Fibroblast of villous mesenchyme (primary cell): ENCODE measurements around the gene CHRNG. TPM values are rescaled to one million over a fixed set of nuclear protein-coding genes. Genes with fewer than 3 reads are reported as not detected.

Experiments used
- DNase-seq: peaks from one replicate; pipeline ENCODE4 v3.0.0-alpha.2; 2010; ENCODE audit warnings: low read depth
- H3K4me3 ChIP-seq: 2 replicates; pipeline ENCODE4 v1.5.1; 2011; ENCODE audit warnings: low read depth, mild to moderate bottlenecking, low read length
- total RNA-seq: library from RNA; depleted of rRNA; stranded (reverse); fragments of >200 nt; gene quantifications from 2 replicates; pipeline ENCODE4 v1.2.3, GENCODE V29; 2012
- TF ChIP-seq, protein P1 (sequence below): IDR thresholded peaks from 2 replicates; pipeline ENCODE4 v1.5.1; 2012; ENCODE audit warnings: low read depth, mild to moderate bottlenecking, low read length; ENCODE audit not compliant: insufficient read depth

The CHRNG gene
- total RNA-seq, 1 donor = not detected

GRCh38 chr2:232544674-232545073 is 5.2 kb downstream of the CHRNG start:
- DNase-seq = no peak
- TF ChIP-seq, protein P1, sequence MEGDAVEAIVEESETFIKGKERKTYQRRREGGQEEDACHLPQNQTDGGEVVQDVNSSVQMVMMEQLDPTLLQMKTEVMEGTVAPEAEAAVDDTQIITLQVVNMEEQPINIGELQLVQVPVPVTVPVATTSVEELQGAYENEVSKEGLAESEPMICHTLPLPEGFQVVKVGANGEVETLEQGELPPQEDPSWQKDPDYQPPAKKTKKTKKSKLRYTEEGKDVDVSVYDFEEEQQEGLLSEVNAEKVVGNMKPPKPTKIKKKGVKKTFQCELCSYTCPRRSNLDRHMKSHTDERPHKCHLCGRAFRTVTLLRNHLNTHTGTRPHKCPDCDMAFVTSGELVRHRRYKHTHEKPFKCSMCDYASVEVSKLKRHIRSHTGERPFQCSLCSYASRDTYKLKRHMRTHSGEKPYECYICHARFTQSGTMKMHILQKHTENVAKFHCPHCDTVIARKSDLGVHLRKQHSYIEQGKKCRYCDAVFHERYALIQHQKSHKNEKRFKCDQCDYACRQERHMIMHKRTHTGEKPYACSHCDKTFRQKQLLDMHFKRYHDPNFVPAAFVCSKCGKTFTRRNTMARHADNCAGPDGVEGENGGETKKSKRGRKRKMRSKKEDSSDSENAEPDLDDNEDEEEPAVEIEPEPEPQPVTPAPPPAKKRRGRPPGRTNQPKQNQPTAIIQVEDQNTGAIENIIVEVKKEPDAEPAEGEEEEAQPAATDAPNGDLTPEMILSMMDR = no peak
- no peak overlapping the region for H3K4me3 ChIP-seq

DNA sequence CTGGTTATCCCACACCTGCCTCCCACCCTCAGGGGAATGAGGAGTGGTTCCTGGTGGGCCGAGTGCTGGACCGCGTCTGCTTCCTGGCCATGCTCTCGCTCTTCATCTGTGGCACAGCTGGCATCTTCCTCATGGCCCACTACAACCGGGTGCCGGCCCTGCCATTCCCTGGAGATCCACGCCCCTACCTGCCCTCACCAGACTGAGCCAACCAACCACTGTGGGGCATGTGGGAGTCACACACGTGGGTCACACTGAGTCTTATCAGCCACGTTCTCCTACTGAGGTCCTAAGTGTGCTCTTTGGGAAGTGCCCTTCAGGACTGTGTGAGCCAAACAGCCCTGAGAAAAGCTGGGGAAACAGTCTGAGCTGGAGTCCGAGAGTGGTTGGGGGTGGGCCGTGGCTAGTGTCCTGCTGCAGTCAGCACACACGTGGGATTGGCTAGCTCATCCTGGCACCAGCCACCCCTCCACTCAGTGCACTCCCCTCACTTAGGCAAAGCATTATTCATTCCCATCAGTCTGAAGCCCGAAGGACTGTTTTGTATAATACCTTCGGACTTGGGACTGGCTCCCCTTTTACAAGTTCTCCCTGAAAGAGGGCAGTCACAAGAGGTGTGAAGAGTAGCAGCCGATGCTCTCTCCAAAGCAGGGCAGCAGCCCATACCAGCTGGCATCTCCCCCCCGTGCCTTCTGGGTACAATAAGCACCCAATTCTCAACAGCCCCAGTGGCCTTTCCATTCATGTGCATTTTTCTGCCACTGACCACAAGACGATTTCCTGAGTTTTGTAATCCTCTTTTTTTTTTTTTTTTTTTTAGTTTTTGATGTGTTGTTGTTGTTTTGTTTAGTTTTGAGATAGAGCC is 6.3 kb downstream of the CHRNG start:
- DNase-seq = no peak
- TF ChIP-seq, protein P1 = no peak
- no peak overlapping the region for H3K4me3 ChIP-seq

DNA sequence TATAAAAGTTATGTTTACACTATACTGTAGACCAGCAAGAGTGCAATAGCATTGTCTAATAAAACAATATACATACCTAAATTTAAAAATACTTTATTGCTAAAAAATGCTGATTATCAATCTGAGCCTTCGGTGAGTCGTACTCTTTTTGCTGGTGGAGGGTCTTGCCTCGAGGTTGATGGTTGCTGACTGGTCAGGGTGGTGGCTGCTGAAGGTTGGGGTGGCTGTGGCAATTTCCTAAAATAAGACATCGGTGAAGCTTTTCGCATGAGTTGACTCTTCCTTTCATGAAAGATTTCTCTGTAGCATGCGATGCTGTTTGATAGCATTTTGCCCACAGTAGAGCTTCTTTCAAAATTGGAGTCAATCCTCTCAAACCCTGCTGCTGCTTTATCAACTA is 8.5 kb downstream of the CHRNG start:
- DNase-seq = no peak
- TF ChIP-seq, protein P1 = no peak

DNA sequence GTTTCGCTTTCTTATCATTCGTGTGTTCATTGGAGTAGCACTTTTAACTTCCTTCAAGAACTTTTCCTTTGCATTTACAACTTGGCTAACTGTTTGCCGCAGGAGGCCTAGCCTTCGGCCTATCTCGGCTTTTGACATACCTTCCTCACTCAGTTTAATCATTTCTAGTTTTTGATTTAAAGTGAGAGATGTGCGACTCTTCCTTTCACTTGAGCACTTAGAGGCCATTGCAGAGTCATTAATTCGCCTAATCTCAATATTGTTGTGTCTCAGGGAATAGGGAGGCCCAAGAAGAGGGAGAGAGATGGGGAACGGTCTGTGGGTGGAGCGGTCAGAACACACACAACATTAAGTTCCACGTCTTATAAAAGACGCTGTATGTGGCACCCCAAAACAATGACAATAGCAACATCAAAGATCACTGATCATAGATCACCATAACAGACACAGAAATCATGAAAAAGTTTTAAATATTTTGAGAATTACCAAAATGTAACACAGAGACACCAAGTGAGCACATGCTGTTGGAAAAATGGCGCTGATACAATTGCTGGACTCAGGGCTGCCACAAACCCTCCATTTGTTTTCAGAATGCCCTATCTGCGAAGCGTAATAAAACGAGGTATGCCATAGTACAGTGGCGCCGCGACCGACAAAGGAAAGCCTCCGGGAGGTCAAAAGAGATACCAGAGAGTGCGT is 10.3 kb downstream of the CHRNG start:
- DNase-seq = peak; percentile 10
- TF ChIP-seq, protein P1 = no peak
- H3K4me3 ChIP-seq = peak overlapping the region; percentile 91

More for the DNA sequence above, 8.5 kb downstream of the CHRNG start:
- H3K4me3 ChIP-seq = no peak overlapping the region

GRCh38 chr2:232550354-232551249 is 11.1 kb downstream of the CHRNG start, which contains the start of the genes EIF4E2 and TIGD1:
TSS of gene EIF4E2 (plus strand) at chr2:232550689. CDS start at chr2:232550725, 36 bp downstream.
TSS of gene TIGD1 (minus strand) at chr2:232550557. CDS start at chr2:232549882, 675 bp downstream.
- TF ChIP-seq, protein P1 = peak; percentile 35
- DNase-seq = peak; percentile 95

DNA sequence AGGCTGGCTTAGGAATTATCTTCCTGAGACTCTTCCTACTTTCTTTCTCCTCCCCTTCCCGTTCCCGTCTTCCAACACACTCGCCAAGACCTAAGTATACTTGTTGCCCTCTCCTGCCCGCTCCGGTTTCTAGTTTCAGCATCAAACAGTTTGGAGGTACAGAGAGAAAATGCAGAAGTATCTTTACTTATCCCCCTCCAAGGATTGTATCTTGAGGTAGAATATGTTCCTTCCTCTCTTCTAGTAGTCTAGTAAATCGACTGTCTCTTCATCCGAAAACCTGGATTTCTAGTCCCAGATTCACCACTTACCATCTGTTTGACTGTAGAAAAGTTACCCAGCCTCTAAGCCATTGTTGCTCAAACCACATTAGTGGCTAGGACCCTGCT is 11.8 kb downstream of the CHRNG start:
- TF ChIP-seq, protein P1 = no peak
- H3K4me3 ChIP-seq = peak overlapping the region; percentile 91
- no peak for DNase-seq

More at GRCh38 chr2:232550354-232551249, 11.1 kb downstream of the CHRNG start, which contains the start of the genes EIF4E2 and TIGD1:
- peak within 1 kb of the TSS; percentile 91 for H3K4me3 ChIP-seq
